ENCODE results near the gene LMBRD2.
"Not testable (repeated sequence)": the region's sequence is repeated elsewhere in the genome, so short reads cannot be mapped to it uniquely, and the experiment has no call there.

Gene LMBRD2

GRCh38 chr5:36160617-36161016 is 8.9 kb upstream of the LMBRD2 start:
- no peak for DNase-seq

- DNase-seq, result peak; percentile 5
These were observed 6.5 kb upstream of the LMBRD2 start for GRCh38 chr5:36158144-36158543.

DNA sequence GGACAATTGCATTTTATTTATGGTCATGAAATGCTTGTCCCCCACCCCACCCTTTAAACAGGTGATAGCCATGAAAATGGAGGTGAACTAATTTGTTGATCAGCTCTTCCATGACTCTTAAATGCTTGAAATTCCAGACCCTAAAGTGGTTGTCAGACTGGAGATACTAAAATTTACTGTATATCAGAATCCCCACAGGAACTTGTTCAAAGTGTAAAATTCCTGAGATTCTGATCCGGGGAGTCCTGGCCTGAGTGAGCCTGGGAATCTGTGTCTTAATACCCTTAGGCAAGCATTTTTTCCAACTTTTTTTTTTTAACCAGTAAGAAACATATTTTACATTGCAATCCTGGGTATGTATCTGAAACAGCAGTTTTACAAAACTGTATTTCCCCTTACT is 4.9 kb upstream of the LMBRD2 start:
- no peak for DNase-seq

DNA sequence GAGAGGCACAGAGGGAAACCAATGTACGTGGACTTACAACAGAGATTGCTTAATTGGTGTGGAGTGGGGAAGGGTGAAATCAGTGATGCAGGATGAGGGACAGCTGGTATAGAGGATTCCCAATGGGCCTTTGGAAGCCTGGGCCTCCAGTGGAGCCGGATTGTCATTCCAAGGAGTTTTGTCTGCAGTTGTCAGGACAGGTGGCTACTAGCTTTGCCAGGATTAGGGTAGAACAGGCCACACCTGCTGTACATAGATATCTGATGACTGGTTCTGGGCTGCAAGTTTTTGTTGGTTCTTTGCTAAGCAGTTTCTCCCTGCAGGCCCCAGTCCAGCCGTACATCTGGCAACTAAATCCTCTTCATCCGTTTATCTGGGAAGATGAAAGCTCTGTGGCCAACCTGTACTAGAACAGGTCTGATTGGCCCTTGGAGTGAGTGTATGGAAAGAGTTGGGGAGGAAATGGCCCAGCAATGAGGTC is 4.5 kb upstream of the LMBRD2 start:
- no peak for DNase-seq

DNA sequence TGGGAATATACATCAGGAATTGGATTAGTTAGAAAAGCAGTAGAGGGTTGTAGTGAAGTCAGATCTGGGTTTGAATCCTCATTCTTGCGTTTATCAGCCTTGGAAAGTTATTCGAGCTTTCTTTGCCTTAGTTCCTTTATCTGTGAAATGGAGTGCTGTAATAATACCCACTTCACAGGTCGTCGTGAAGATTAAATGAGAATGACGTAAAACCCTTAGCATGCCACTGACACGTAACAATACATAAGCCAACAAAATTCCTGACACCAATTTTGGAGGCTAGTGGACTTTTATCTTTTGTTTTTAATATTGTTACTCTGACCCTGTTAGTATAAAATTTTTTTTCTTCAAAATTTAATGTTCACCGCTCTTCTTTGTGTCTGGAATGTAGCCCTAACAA is 3.6 kb upstream of the LMBRD2 start:
- DNase-seq, result no peak

DNA sequence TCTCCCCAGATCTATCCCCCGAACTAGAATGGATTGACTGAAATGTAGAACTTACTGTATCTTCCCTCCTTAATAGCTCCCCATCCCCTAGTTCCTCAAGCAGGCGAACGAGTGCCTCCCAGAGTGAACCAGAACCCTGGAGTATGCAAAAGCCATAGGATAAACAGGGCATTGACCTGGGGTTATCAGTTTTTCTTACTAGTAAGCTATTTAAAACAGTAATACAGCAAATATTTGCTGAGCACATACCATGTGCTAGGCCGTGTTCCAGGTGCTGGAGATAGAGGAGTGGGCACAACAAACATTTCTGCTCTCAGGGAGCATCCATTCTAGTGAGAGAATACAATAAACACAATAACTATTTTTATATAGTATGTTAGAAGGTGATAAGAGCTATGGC is 2.0 kb upstream of the LMBRD2 start:
- DNase-seq, result no peak

DNA sequence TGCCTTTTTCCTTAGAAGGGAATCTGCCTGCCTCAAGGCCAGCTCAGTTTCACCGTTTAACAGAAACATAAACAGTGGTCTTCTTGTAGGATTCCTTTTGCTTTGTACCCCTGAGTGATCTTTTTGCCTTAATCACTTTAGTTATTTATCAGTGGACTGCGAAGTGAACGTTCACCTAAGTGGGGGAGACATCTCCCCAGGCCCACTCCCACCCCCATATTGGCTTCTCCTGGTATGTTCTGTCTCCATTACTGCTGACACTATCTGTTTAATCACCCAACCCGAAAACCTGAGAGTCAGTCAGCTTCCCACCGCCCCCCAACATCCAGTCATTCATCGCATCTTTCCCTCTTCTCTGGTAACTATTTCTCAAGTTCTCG is 1.6 kb upstream of the LMBRD2 start:
- DNase-seq, result no peak

DNA sequence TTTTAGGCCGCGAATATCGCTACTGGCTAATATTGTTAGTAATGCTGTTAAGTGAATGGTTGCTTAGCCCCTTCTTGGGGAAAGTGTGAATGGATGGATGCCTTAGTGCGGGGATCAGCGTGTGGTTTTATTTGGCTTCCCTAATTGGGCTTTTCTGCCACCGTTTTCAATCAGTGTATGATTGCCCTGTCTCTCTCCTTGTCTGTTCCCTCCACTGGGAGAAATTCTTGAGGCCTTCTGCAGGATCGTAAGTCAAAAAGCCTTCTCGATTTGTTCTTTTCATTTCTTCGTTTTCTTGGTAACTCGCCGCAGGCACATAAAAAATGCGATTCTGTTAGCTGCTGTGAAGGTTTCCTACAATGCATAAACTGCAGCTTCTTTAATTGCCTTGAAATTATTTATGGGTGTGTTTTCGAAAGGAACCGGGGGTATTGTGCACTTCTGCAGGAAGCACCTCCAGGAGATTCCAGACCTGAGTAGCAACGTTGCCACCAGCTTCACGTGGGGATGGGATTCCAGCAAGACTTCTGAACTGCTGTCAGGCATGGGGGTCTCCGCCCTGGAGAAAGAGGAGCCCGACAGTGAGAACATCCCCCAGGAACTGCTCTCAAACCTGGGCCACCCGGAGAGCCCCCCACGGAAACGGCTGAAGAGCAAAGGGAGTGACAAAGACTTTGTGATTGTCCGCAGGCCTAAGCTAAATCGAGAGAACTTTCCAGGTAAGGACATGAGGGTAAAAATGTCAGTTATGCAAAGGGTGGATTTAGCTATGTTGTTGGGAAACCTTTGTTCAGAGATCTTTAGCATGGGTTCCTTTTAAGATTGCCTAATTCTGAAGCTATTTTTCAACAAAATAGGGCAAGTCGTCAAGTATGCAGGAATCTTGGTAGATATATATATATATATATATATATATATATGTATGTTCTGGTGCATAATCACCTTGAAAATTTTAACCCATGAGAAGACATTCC is 924 bp upstream of the LMBRD2 start:
- DNase-seq, result peak; percentile 63

GRCh38 chr5:36150676-36151433 is 832 bp downstream of the LMBRD2 start:
- peak; percentile 74 for DNase-seq

- DNase-seq, result no peak
These were observed 4.0 kb downstream of the LMBRD2 start for GRCh38 chr5:36147681-36148080.

GRCh38 chr5:36146390-36146789 is 5.3 kb downstream of the LMBRD2 start:
- no peak for DNase-seq

GRCh38 chr5:36145311-36145710 is 6.4 kb downstream of the LMBRD2 start:
- DNase-seq, result peak; percentile 5

GRCh38 chr5:36138900-36139683 is 12.6 kb downstream of the LMBRD2 start:
- no peak for DNase-seq

- DNase-seq, result no peak
These were observed 15.1 kb downstream of the LMBRD2 start for GRCh38 chr5:36136581-36136980.

GRCh38 chr5:36135988-36136387 is 15.7 kb downstream of the LMBRD2 start:
- DNase-seq, result no peak

GRCh38 chr5:36133009-36133408 is 18.7 kb downstream of the LMBRD2 start:
- DNase-seq, result not testable (repeated sequence)

DNA sequence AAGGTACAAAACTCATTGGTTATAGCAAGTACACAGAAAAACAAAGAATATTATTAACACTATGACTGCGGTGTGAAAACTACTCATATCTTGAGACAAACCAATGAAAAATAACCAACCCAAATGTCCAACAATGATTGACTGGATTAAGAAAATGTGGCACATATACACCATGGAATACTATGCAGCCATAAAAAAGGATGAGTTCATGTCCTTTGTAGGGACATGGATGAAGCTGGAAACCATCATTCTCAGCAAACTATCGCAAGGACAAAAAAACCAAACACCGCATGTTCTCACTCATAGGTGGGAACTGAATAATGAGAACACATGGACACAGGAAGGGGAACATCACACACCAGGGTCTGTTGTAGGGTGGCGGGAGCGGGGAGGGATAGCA is 22.0 kb downstream of the LMBRD2 start:
- DNase-seq, result not testable (repeated sequence)

- DNase-seq, result no peak
These were observed 22.9 kb downstream of the LMBRD2 start for GRCh38 chr5:36128795-36129194.

GRCh38 chr5:36125868-36126267 is 25.8 kb downstream of the LMBRD2 start:
- peak; percentile 17 for DNase-seq

GRCh38 chr5:36111238-36111637 is 40.4 kb downstream of the LMBRD2 start:
- DNase-seq, result no peak

DNA sequence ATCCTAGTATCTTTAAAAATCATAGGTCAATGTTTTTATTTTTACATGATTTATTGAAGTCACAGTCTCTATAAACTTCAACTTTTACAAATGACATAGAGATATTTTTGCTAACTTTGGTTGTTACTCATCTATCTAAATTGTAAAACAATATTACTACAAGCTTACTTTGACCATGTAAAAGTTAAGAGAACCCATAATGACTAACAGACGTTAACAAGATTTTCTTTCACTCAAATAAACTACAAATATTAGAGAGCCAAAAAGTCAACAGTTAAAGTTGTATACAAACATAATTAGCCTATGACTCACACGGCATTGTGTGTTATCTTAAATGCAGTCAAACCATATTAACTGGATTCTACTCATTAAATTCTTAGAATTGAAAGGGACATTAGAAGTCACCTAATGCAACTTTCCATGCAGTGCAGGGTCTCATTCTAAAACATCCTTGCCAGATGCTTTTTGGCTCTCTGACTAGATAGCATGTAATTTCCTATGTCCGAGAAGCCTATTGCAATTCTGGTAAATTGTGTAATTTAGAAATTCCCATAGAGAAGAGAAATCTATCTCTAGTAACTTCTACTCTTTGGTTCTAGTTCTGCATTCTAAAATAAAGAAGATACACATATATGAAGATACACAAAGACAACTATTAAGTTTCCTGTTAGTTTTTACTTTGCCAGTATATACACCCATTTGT is 42.8 kb downstream of the LMBRD2 start:
- no peak for DNase-seq

GRCh38 chr5:36105819-36106218 is 45.9 kb downstream of the LMBRD2 start:
- no peak for DNase-seq

Measured in OCI-M1 (cell line).